HEK293T (cell line): ENCODE data around the gene ADPRM.

ENCODE experiments used
- ARNT ChIP-seq: fragments of 450-650 bp; IDR thresholded peaks from 2 replicates; pipeline ENCODE4 v1.6.1; 2017; ENCODE audit warnings: mild to moderate bottlenecking
- HDGF ChIP-seq: fragments of 450-650 bp; IDR thresholded peaks from 2 replicates; pipeline ENCODE4 v1.6.1; 2017; ENCODE audit warnings: antibody characterized with exemption, borderline replicate concordance
- NFRKB ChIP-seq: fragments of 450-650 bp; IDR thresholded peaks from 2 replicates; pipeline ENCODE4 v1.6.1; 2016; ENCODE audit warnings: mild to moderate bottlenecking, moderate library complexity

- TF ChIP-seq HDGF (no peak), NFRKB (no peak), ARNT (no peak)
Measured at GRCh38 chr17:10727192-10727591, 29.8 kb downstream of the ADPRM start.
